OCI-M1 (cell line): ENCODE results near the gene ACY1.

Source experiments
- DNase-seq: peaks from one replicate; lab custom pipeline; 2025; lab: John Stamatoyannopoulos, UW

The ACY1 gene

DNA sequence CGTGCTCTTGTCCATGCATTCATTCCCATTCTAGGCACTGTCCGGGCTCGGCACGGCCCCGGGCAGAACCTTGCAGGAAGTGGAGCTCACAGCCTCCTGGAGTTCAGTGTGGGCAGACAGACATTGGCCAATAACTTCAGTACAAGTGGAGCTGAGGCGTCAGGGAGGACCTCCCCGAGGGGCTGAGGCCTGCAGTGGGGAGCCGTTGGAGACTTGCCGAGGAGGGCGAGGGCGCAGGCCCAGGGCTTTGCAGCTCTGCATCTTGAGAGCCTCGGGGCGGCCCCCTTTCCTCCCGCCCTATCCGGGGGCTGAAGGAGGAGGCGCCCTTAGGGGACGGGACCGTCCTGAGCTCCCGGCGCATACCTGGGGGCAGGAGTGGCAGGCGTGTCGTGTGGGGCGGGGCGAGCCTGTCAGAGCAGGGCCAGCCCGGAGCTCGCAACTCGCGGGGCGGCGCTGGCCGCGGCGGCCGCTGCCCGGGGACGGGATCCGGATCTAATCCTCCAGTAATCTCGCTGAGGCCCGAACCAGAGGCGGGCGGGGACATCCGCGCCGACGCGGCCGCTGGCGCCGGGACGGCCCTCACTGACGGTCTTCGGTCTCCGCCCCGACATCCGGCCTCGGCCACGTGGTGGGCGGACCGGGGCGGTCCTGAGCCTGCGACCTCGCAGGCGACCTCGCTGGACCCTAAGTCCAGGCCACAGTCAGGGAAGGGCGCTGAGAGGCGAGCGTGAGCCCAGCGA is at the start of gene ACY1:
TSS of gene ACY1 (plus strand) at position 698 of the 740 bp plus-strand sequence. CDS start 530 bp downstream, outside the sequence.
- DNase-seq = peak; percentile 85

DNA sequence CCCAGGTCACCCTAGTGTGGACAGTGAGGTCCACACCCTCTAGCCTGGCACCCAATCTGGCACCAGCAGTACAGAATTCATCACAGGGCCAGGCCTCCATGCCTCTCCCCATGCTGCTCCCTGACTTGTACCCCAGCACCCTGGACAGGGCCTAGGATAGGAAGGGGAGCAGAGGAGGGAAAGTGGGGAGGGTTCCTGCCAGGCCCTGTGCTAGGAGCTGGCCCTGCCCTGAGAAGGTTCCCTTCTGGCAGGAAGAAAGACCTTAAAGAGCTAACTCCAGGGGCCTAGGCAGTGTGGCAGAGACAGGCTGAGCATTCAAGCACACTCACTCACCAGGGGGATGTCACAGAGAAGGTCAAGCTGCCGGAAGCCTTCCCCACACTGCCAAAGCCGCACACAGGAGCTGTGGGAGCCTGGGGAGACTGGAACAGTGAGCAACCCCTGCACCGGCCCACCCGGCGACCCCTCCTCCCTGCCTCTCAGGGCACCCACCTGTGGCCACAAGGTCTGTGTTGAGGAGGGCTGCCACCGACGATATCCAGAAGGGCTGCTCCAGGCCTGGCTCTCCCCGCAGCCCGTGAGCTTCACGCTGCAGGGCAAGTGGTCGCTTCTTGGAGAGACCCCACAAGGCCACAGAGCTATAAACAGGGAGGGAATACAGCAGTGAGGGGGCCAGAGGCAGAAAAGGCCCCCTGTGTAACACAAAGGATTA is 49.0 kb upstream of the ACY1 start:
- no peak for DNase-seq

DNA sequence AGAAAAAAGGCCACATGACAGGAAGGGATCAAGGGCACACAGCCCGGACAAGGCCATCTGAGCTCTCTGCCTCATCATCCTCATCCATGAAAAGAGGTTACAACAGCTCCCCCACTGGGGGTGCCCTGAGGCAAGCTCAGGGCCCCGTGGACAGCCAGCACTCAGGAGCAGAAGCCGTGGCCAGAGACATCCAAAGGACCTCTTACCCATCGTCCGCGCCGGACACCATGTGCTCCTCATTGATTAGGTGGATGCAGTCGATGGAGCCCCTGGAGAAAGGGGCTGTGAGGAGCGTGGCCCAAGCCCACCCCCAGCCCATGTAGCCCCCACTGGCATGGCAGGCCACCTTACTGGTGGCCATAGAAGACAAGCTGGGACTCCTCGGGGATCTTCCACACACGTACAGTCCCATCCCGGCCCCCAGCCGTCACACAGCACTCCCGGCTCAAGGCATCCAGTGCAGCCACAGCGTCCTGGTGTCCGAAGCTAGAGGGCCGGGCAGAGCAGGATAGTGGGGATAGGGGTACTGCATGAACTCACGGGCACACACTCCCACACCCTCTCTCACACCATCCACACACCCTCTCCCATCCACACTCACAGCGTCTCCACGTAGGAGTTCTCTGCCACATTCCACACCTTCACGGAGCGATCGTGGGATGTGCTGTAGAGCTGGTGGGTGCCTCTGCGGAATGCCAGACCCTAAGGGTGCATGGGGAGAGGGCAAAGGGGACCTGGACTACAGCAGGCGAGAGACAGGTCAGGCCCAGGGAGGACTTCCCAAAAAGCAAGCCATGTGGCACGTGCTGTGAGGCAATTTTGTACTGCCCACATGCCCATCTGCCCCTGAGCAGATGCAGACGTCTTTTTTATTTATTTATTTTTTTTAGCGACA is 48.1 kb upstream of the ACY1 start:
- DNase-seq = no peak

DNA sequence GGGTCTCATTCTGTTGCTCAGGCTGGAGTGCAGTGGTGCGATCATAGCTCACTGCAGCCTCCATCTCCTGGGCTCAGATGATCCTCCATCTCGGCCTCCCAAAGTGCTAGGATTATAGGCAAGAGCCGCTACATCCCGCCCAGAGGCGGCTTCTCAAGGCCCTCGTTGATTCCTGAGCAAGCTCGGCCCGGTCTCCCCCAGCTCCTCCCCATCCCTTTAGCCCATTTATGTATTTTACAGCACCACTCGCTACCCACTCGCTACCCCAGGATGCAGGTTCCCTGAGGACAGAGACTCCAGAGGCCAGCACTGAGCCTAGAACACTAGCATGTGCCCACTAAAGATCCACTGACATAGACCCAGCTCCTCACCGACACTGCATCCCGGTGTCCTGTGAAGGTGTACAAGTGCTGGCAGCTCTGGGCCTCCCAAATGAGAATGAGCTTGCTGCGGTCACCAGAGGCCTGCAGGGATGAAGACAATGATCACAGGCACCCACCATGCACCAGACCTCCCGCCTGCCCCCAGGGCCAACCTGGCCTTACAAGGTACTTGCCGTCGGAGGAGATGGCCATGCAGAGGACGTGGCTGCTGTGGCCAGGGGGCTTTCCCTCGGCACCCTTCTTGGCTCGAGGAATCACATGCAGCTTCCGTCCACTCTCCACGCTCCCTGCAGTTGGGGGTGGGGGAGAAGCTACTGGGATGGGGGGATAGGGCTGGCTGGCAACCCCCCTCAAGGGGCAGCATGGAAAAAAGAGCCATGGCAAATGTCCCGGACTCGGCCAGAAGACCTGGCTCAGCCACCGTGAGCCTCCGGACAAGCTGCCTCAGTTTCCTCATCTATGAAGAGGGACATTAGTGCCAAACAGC is 47.2 kb upstream of the ACY1 start:
- DNase-seq = no peak

DNA sequence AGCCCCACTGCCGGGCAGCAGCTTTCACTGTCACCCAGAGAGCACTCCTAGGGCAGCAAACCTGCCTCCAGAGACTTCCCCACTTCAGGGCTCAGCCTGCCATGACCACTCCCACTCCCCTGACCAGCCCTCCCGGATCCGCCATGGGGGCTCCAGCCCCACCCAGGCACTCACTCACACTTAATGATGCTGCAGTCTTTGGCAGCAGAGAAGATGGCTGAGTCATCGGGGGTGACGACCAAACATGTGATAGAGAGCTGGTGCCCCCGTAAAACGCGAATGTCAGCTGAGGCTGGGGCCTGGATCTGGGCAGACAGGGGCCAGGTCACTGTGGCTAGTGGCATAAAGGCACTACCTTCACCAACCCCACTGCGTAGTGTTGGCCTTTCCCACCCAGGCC is 46.3 kb upstream of the ACY1 start:
- DNase-seq = no peak

DNA sequence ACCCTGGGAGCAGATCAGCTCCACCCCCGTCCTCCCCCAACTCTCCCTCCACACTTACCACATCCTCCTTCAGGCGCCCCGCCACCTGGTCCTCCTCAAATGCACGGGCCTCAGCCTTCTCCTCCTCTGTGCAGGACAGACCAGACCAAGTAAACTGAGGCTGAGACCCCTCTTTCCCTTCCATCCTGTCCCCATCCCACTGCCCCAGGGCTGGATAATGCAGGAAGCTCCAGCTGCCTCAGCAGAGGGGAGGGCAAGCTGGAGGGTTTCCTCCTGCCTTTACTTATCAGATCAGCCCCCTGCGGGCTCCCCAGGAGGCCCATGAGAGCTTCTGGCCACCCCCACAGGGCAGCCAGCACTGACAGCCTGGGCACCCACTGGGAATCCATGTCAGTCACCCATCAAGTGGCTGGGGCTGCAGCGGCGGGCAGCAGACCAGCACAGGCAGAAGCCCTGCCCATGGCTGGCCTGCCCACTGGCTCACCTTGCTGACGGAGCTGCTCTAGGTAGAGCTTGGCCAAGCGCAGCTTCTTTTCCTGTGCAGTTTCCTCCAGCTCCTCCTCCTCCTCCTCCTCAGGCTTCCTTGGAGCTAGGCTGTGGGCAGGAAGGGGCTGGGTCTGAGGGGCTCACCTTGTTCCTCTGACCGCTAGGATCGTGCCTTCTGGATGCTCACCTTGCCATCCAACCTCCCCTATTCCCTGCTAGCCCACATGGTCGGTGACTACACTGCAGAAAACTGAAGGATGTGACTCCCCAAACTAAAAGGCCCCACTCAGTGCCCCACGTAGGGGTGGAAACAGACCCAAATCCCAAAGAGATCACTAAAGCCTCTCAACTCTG is 45.5 kb upstream of the ACY1 start:
- no peak for DNase-seq

DNA sequence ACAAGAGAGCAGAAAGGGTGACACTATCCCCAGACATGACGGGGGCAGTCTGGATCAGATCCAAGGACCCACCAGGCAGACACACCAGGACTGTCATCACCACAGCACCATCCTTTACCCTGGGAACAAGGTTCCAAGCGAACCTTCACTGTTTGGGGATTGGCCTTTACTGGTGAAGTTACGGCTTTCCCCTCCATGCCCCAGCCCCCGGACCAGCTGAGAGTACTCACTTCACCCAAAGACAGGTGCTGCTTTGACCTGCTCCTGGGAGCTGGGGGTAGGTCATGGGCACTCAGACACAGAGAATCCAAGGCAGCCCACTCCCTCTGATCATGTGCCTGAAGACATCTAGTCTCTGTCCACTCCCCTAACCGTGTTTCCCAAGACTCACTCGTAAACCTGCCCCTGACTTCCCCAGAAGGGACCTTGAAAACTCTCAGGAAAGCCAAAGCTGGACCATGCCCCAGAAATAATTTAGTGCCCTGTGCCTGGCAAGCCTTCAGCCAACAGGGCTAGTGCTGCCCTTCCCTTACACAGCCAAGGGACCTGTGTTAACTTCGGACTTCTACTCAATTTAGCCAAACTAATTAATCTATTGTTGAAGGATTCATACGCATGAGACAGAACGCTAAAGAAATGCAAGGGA is 44.4 kb upstream of the ACY1 start:
- DNase-seq = no peak

DNA sequence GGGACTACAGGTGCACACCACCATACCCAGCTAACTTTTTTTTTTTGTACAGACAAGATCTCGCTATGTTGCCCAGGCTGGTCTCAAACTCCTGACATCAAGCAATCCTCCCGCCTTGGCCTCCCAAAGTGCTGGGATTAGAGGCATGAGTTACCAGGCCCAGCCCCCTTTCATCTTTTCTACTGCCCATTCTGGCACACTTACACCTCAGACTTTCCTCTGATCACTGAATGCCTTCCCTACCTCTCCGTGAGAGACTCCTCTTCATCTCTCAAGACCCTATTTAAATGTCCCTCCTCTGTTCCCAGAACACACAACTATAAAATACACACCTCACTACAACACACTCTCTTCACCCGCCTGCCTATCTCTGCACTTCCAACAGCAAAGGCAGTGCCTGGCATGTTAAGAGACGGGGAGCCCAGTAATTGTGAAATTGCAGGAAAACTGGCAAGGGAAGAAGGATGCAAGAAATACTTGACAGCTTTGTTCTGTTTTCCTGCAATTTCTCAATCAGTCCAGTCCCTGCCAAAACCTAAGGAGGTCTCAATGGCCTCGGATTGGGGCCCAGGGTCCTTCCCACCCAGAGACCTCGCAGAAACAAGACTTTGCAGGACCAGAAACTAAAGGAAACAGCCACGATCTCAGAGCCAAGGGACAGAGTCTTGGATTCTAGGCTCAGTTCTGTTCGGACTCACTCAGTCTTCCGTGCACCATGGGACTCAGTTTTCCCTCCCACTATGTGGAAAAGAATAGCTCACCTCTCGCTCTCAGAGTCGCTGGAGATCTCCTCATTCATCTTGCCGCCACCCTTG is 42.5 kb upstream of the ACY1 start:
- DNase-seq = no peak

DNA sequence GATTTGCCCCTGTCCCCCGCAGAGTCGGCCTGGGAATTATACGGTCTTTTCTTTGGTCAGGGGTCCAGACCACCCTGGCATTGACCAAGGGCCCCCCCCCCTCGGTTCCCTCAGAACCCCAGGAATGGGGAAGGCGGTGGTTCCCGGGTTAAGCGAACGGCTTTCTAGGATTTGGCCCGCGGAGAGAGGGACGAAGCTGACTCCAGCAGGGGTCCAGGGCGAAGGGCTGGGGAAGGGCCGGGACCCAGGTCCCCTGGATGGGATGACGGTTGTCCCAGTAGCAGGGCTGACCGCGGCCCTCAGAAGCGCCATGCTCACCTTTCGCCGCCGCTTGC is 41.9 kb upstream of the ACY1 start:
- no peak for DNase-seq

DNA sequence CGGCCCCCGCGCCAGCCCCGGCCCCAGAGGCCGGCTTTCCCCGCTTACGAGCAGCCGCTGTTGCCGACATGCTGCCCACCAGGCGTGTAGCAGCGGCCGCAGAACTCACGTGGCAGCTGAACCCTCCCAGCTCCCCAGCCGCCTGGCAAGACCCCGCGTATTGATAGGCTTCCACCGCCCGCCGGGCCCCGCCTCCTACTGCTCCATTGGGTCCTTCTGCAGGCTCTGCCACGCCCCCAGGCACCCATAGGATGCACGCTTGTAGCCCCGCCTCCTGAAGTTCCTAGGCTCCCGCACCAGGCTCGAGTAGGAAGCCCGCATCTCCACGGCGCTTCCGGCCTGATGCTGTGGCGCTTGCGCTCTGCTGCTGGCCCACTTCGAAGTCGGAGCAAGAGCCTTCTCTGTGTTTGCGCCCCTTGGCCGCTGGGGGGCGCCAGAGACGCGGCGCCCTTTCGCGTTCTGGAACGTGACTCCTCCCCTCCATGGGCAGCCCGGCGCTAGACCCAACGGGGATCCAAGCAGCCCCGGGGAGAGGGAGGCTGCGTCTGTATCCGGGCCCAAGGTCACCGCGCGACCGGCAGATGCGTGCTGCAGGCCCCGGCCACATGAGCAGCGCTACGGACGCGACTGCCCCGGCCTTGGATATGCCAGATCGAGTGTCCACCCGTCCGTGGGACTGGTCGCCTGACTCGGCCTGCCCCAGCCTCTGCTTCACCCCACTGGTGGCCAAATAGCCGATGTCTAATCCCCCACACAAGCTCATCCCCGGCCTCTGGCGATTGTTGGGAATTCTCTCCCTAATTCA is 41.3 kb upstream of the ACY1 start, which contains the start of the genes PARP3 and RRP9:
TSS of gene PARP3 (plus strand) at position 566 of the 805 bp plus-strand sequence. CDS start 993 bp downstream, outside the sequence.
TSS of gene RRP9 (minus strand) at position 107 of the 805 bp plus-strand sequence. CDS start at position 70, 37 bp downstream.
- peak; percentile 99 for DNase-seq

DNA sequence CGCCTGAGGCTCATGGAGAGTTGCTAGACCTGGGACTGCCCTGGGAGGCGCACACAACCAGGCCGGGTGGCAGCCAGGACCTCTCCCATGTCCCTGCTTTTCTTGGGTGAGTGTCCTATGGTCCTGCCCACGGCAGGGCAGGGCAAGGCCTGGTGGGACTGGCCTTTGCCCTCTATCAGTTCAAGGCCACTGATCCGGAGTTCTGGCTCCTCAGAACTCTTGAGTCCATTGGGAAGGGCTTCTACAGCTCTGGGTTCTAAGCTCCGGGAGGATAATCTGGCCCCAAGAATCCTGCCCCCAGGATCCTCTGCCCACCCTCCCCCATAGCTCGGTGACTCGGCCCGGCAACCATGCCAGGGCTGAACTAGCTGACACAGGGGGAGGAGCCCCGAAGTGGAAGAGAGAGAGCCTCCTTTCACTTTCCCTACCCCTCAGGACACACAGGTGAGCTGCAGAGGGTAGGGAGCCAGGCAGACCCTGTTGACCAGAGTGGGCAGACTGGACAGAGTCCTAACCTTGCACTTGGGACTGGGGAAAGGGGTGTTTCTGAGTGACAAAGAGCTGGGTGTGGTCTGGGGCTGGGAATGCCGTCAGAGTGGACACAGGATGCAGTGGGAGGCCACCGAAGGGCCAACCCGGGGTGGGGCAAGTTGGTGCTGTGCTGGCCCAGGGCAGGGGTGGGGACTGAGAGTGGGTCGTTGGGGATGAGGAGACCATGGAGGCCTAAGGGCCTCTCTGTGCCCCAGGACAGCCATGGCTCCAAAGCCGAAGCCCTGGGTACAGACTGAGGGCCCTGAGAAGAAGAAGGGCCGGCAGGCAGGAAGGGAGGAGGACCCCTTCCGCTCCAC is 40.5 kb upstream of the ACY1 start:
- DNase-seq = peak; percentile 39

DNA sequence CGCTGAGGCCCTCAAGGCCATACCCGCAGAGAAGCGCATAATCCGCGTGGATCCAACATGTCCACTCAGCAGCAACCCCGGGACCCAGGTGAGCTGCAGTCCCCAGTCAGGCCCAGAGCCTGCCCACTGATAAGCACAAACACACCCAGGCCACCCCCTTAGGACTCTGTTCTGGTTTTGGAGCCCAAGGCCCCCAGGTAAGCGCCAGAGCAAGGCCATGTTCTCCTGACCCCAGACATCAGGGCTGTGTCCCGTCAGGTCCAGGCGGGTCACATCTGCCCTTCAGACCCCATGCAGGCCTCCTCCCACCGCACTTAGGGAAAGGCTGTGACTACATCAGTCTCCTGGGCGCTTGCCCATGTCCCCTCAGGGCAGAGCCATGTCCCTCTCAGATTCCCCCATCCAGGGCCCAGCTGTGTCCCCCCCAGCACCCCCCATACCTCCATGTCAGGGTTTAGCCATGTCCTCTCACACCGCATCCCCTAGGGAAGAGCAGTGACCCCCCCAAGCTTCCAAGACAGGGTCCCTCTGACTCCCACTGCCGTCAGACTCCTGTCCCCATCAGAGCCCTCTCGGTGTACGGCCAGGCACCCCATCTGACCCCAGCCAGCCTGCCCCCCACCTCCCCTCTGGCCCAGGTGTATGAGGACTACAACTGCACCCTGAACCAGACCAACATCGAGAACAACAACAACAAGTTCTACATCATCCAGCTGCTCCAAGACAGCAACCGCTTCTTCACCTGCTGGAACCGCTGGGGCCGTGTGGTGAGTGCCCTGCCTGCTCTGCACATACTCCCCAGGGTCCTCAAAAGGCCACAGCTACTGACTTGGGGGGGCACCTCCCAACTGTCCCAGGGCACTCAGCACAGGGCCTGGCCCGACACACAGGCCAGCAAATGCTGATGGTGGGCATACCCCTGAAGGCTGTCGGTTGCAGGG is 39.6 kb upstream of the ACY1 start:
- DNase-seq = no peak

DNA sequence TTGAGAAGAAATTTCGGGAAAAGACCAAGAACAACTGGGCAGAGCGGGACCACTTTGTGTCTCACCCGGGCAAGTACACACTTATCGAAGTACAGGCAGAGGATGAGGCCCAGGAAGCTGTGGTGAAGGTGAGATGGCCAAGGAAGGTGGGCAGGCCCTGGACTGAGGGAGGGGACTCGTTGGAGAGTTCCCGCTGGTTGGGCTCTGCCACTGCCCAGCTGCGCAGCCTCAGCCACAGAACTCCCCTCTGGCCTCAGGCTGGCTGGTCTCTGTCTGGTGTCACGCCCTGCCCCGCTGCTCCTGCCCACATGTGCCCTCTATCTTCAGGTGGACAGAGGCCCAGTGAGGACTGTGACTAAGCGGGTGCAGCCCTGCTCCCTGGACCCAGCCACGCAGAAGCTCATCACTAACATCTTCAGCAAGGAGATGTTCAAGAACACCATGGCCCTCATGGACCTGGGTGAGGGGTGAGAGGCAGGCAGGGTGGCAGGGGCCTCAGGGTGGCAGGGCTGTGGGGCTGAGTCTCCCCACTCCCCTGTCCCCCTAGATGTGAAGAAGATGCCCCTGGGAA is 38.8 kb upstream of the ACY1 start:
- DNase-seq = no peak

DNA sequence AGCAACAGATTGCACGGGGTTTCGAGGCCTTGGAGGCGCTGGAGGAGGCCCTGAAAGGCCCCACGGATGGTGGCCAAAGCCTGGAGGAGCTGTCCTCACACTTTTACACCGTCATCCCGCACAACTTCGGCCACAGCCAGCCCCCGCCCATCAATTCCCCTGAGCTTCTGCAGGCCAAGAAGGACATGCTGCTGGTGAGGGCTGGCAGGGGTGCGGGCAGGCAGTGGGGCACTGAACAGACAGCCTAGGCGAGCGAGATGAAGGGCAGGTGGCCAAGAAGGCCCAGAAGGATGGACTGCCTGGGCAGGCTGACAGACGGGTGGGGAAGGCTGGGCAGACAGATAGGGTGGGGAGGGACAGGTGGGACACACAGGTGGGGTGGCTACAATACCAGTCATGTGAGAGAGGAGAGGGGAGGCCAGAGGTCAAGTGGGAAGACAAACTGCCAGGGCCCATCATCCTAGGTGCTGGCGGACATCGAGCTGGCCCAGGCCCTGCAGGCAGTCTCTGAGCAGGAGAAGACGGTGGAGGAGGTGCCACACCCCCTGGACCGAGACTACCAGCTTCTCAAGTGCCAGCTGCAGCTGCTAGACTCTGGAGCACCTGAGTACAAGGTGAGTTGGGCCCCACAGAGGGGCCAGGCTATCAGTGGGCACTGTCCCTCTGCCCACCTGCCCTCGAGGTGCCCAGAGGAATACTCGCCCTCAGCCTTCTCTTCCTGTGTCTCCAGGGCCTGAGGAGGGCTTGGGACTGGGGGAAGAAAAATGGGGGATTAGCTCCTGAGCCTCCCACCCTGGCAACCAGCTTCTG is 38.1 kb upstream of the ACY1 start:
- no peak for DNase-seq
